Gastrocnemius medialis (tissue), 4 donors: Measurements from ENCODE around the gene MYCN. TPM values are rescaled to one million over a fixed set of nuclear protein-coding genes. Genes with fewer than 3 reads are reported as not detected.

Experiments
- ATAC-seq, 2 donors: fragments of 150-250 bp; one replicate each; pipeline ENCODE4 v1.9.1; 2016
- DNase-seq, 2 donors: peaks; one replicate each; pipeline ENCODE4 v3.0.0-alpha.2; 2019
- H3K27ac ChIP-seq, 4 donors: fragments of 200-600 bp; sonication (generic); 1 replicate in 1 of 4; 2 replicates in 3 of 4; pipeline ENCODE4 v1.5.1; 2016 to 2018; ENCODE audit warnings: mild to moderate bottlenecking in 2 of 4, moderate library complexity in 1 of 4
- H3K27me3 ChIP-seq, 3 donors: fragments of 200-600 bp; sonication (generic) in 2 of 3; 1 replicate in 1 of 3; 2 replicates in 2 of 3; pipeline versions ENCODE4 v1.5.1 to v1.6.0; 2016 to 2019; ENCODE audit warnings: mild to moderate bottlenecking in 1 of 3, moderate library complexity in 1 of 3
- H3K36me3 ChIP-seq, 2 donors: fragments of 200-600 bp; sonication (generic) in 1 of 2; one replicate each; pipeline ENCODE4 v1.5.1; 2017 to 2018
- H3K4me1 ChIP-seq, 2 donors: fragments of 200-600 bp; sonication (generic) in 1 of 2; one replicate each; pipeline ENCODE4 v1.5.1; 2016 to 2017; ENCODE audit warnings: mild to moderate bottlenecking in 2 of 2
- H3K4me3 ChIP-seq, 4 donors: fragments of 200-600 bp; sonication (generic) in 3 of 4; 1 replicate in 1 of 4; 2 replicates in 3 of 4; pipeline ENCODE4 v1.5.1; 2016 to 2019; ENCODE audit warnings: mild to moderate bottlenecking in 2 of 4
- H3K9me3 ChIP-seq, 3 donors: fragments of 200-600 bp; sonication (generic) in 2 of 3; 1 replicate in 1 of 3; 2 replicates in 2 of 3; pipeline ENCODE4 v1.5.1; 2016 to 2019
- POLR2A ChIP-seq, 2 donors: fragments of 450-650 bp; IDR thresholded peaks; one replicate each; pipeline ENCODE4 v1.6.1; 2017; ENCODE audit warnings: antibody characterized with exemption in 2 of 2, mild to moderate bottlenecking in 2 of 2, moderate library complexity in 2 of 2
- in situ Hi-C, 4 donors: fragments of 200-750 bp; cut with MboI; loops; one replicate each; pipeline versions ENCODE4 v1.15.0 to v1.8.0; 2017; ENCODE audit warnings: low sequenced_read_pairs in 4 of 4
- intact Hi-C: fragments of 100-400 bp; cut with DNase I; formaldehyde crosslinking; loops from one replicate; pipeline ENCODE4 v1.15.1; 2023; ENCODE audit warnings: low total_unique reads
- total RNA-seq, 4 donors: library from RNA; depleted of rRNA; stranded (reverse); fragments of >200 nt; gene quantifications; one replicate each; pipeline versions ENCODE4 v1.1.0 to v1.2.3, GENCODE V29; 2016
- TF ChIP-seq, protein P1 (sequence below), 5 experiments: fragments of 450-650 bp in 3 of 5; fragments of 200-600 bp in 2 of 5; sonication (generic) in 2 of 5; IDR thresholded peaks in 4 of 5; conservative IDR thresholded peaks in 1 of 5; 1 replicate in 4 of 5; 2 replicates in 1 of 5; pipeline ENCODE4 v1.5.1; 2016 to 2019; ENCODE audit warnings: antibody characterized with exemption in 5 of 5, mild to moderate bottlenecking in 3 of 5, moderate library complexity in 3 of 5

Gene MYCN
- total RNA-seq, 4 donors from 2014 or later = 0.17 to 0.25 TPM; not detected in 2

DNA sequence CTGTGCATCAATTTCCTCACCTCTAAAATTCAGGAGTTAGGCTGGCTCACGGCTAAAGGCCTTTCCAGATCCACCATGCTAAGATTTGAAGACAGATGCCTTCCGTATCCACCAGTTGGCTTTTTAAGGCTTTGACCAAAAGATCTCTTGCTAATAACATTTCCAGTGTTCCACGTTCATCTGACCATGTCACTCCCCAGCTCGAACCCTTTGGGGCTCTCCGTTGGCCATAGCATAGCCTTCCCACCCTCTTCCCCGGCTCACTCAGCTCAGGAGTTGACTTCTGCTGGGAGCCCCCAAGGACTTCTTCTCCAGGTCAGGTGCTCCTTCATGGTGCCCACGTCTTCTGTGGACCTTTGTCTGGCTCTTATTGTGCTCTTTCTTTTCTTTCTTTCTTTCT is 53.3 kb downstream of the MYCN start:
- Histone ChIP-seq H3K27me3 (no peaks in the 10 kb centered on the region), H3K4me1 (no peaks in the 10 kb centered on the region), H3K9me3 (no peaks in the 10 kb centered on the region), H3K36me3 (no peaks in the 10 kb centered on the region), H3K27ac (no peak overlapping the region), H3K4me3 (no peak overlapping the region)
- ATAC-seq (no peak), DNase-seq (no peak)
- in situ Hi-C loops = no loop called here
- TF ChIP-seq, protein P1, sequence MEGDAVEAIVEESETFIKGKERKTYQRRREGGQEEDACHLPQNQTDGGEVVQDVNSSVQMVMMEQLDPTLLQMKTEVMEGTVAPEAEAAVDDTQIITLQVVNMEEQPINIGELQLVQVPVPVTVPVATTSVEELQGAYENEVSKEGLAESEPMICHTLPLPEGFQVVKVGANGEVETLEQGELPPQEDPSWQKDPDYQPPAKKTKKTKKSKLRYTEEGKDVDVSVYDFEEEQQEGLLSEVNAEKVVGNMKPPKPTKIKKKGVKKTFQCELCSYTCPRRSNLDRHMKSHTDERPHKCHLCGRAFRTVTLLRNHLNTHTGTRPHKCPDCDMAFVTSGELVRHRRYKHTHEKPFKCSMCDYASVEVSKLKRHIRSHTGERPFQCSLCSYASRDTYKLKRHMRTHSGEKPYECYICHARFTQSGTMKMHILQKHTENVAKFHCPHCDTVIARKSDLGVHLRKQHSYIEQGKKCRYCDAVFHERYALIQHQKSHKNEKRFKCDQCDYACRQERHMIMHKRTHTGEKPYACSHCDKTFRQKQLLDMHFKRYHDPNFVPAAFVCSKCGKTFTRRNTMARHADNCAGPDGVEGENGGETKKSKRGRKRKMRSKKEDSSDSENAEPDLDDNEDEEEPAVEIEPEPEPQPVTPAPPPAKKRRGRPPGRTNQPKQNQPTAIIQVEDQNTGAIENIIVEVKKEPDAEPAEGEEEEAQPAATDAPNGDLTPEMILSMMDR (IDR thresholded peaks at IDR 0.05 in 4 of 5, conservative IDR thresholded peaks at IDR 0.05 in 1 of 5) = no peak
- TF ChIP-seq POLR2A (IDR thresholded peaks at IDR 0.05) = no peak
- intact Hi-C loops = no loop called here

GRCh38 chr2:15995603-15996002 is 55.3 kb downstream of the MYCN start:
- ATAC-seq = no peak
- no peak for DNase-seq
- Histone ChIP-seq H3K4me3 (no peak overlapping the region), H3K4me1 (no peaks in the 10 kb centered on the region), H3K27ac (no peak overlapping the region), H3K9me3 (no peaks in the 10 kb centered on the region), H3K27me3 (no peaks in the 10 kb centered on the region), H3K36me3 (no peaks in the 10 kb centered on the region)
- TF ChIP-seq, protein P1 (IDR thresholded peaks at IDR 0.05 in 4 of 5, conservative IDR thresholded peaks at IDR 0.05 in 1 of 5) = no peak
- TF ChIP-seq POLR2A (IDR thresholded peaks at IDR 0.05) = no peak
- intact Hi-C loops = no loop called here
- in situ Hi-C loops = no loop called here
